ENCODE results near the gene FAM168A.
"Not testable (repeated sequence)": the region's sequence is repeated elsewhere in the genome, so short reads cannot be mapped to it uniquely, and the experiment has no call there.

Gene FAM168A

GRCh38 chr11:73452726-73453125 lies 145.2 kb downstream of the FAM168A start:
- TF ChIP-seq CTCF (conservative IDR thresholded peaks at IDR 0.05; ENCODE audit: low read depth): no peak
- no peak for DNase-seq (ENCODE audit: low spot score)
- ChIA-PET CTCF (interaction anchor here (0.7 kb wide), 1 partner anchor 69 kb away, joined by 3 read pairs; no protein-coding TSS in a partner anchor), POLR2A (ENCODE audit: low non-redundant PET) (no interaction called here)
- H3K27ac ChIP-seq: no peak overlapping the region

GRCh38 chr11:73451896-73452295 lies 146.0 kb downstream of the FAM168A start:
- H3K27ac ChIP-seq: no peak overlapping the region
- DNase-seq (ENCODE audit: low spot score): no peak
- POLR2A ChIA-PET (ENCODE audit: low non-redundant PET): no interaction called here
- TF ChIP-seq CTCF (conservative IDR thresholded peaks at IDR 0.05; ENCODE audit: low read depth): no peak
- CTCF ChIA-PET: no interaction called here

GRCh38 chr11:73446766-73447165 lies 151.1 kb downstream of the FAM168A start:
- no peak overlapping the region for H3K27ac ChIP-seq
- TF ChIP-seq CTCF (conservative IDR thresholded peaks at IDR 0.05; ENCODE audit: low read depth): no peak
- POLR2A ChIA-PET (ENCODE audit: low non-redundant PET): no interaction called here
- CTCF ChIA-PET: no interaction called here
- no peak for DNase-seq (ENCODE audit: low spot score)

GRCh38 chr11:73445980-73446379 lies 151.9 kb downstream of the FAM168A start:
- no peak for TF ChIP-seq CTCF (conservative IDR thresholded peaks at IDR 0.05; ENCODE audit: low read depth)
- CTCF ChIA-PET: no interaction called here

GRCh38 chr11:73439002-73439843 lies 158.7 kb downstream of the FAM168A start:
- TF ChIP-seq CTCF (conservative IDR thresholded peaks at IDR 0.05; ENCODE audit: low read depth): no peak
- ChIA-PET POLR2A (ENCODE audit: low non-redundant PET) (no interaction called here), CTCF (no interaction called here)
- no peak overlapping the region for H3K27ac ChIP-seq
- no peak for DNase-seq (ENCODE audit: low spot score)

More at GRCh38 chr11:73445980-73446379, 151.9 kb downstream of the FAM168A start:
- H3K27ac ChIP-seq: no peak overlapping the region
- no peak for DNase-seq (ENCODE audit: low spot score)
- POLR2A ChIA-PET (ENCODE audit: low non-redundant PET): no interaction called here

- H3K27ac ChIP-seq; DNase-seq (ENCODE audit: low spot score); POLR2A ChIA-PET (ENCODE audit: low non-redundant PET): not testable (repeated sequence)
- CTCF ChIA-PET: interaction anchor here (0.7 kb wide), 1 partner anchor 24 kb away, joined by 3 read pairs; no protein-coding TSS in a partner anchor
Observed at GRCh38 chr11:73436859-73437258, 161.1 kb downstream of the FAM168A start.

GRCh38 chr11:73431396-73431795 lies 166.5 kb downstream of the FAM168A start:
- POLR2A ChIA-PET (ENCODE audit: low non-redundant PET): no interaction called here
- no peak for TF ChIP-seq CTCF (conservative IDR thresholded peaks at IDR 0.05; ENCODE audit: low read depth)

More at GRCh38 chr11:73431396-73431795, 166.5 kb downstream of the FAM168A start:
- no peak overlapping the region for H3K27ac ChIP-seq
- CTCF ChIA-PET: interaction anchor here (0.7 kb wide), 2 partner anchors 20 to 229 kb away, joined by 3 to 4 read pairs; no protein-coding TSS in a partner anchor
- no peak for DNase-seq (ENCODE audit: low spot score)
